M059J (cell line): Measurements from ENCODE around the gene ADGRF3. TPM values are rescaled to one million over a fixed set of nuclear protein-coding genes. Genes with fewer than 3 reads are reported as not detected.
A peak's percentile ranks its signal among the peaks of the same experiment; 100 is the strongest.
"Not testable (repeated sequence)": the region's sequence is repeated elsewhere in the genome, so short reads cannot be mapped to it uniquely, and the experiment has no call there.

ENCODE experiments used
- DNase-seq: peaks from one replicate; pipeline ENCODE4 v3.0.0-alpha.2; 2012; ENCODE audit warnings: low read depth
- total RNA-seq: library from RNA; depleted of rRNA; stranded (reverse); fragments of >200 nt; shearing (Covaris generic); gene quantifications from 2 replicates; pipeline ENCODE4 v1.2.3, GENCODE V29; 2014; rRNA removed

The ADGRF3 gene
- total RNA-seq, 1 experiment from 2014 or later = 0.10 TPM

DNA sequence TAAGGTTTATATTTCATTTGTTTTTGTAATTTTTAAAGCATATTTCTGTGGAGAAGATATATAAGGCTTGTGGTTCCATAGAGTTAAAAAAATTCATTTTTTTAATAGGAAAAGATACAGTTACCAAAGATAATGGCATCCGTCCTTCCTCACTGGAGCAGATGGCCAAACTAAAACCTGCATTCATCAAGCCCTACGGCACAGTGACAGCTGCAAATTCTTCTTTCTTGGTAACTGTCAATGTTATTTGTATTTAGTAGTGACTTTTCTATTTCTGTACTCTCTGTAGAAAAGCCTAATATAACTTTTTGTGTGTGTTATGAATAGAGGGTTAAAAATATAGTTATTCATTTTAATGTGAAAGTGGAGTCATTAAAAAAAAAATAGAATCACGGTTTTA lies 66.7 kb downstream of the ADGRF3 start:
- DNase-seq = no peak

DNA sequence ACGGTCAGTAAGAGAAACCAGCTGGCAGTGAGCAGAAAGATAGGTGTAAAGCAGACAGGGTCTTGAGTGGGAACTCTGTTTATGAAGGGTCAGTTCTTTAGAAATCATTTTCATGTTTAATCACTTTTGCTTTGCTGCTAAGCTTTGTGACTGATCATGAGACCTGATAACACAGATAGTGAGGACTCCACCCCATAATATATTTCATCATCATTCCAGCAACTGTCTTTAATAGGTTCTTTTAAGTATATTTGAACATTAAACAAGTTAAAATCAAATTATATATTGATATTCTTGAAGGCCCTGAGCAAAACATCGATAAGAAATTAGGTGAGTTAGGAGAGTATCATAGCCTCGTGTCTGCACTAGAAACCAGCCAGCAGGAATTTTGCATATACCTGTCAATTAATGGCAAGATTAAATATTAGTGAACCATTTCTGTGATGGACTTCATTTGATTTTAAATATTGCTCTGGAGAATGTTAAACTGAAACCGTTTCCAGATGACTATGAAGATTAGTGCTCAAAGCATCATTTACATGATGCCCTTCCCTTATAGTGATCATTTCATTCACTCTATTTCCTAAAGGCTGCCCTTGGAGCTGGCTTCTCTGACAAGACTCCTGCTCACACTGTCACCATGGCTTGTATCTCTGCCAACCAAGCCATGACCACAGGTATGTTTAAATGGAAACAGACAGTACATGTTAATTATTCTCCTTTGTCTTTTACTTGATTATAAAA lies 69.9 kb downstream of the ADGRF3 start:
- DNase-seq = no peak

DNA sequence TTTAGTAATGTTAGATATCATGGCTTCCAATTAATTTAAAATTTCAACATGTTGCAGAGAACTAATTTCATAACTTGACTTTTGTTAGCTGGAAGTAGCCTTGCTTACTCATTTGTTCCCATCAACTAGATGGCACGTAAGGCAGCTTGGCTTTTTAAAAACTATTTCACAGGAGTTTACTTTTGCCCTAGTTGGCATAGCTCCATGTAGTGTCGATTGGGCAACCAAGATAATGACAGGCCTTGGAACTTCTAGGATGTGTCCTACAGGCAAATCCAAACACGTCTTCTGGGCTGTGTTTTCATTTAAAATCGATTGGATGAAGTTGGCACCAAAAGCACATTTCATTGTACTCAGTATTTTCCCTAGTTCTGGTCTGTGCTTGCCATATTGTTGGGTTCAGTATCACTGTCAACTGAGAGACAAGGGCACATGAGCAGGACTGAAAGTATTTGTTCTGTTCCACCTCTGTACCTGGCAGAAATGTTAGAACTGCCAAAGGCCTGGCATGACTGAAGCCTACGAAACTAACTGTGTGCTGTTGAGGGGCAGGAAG lies 72.5 kb downstream of the ADGRF3 start:
- DNase-seq = peak; percentile 77

DNA sequence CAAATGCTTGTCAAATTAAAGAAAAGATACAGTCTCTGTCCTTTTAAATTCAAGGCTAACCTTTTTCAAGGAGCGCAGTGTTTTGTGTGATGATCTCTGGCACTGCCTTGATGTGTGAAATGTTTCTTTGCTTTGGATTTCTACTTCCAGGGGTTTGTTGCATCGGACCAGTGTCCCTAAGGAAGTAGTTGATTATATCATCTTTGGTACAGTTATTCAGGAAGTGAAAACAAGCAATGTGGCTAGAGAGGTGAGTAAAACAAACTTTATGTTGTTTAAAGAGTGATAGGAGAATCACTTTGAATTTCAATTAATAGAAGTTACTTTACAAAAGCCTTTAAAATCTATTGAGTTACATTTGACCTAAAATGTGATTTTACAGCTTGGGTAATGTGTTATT lies 73.1 kb downstream of the ADGRF3 start:
- no peak for DNase-seq

DNA sequence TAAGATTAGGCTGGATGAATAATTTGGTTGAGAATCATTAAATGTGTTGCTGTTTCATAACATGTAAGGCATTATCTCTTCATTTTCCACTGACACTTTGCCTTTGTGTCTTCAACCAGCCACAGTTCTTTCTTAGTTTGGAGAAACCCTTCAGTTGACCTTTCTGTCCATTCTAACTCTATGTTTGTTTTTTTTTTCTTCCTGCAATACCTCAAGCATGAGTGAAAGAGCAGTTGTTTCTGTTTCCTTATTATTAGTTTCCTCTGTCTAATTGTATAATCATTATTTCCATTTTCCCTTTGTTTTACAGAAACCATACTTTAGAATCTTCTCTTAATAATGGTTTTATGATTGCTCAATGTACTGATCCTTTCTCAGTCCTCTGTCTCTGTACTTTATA lies 76.2 kb downstream of the ADGRF3 start:
- no peak for DNase-seq

DNA sequence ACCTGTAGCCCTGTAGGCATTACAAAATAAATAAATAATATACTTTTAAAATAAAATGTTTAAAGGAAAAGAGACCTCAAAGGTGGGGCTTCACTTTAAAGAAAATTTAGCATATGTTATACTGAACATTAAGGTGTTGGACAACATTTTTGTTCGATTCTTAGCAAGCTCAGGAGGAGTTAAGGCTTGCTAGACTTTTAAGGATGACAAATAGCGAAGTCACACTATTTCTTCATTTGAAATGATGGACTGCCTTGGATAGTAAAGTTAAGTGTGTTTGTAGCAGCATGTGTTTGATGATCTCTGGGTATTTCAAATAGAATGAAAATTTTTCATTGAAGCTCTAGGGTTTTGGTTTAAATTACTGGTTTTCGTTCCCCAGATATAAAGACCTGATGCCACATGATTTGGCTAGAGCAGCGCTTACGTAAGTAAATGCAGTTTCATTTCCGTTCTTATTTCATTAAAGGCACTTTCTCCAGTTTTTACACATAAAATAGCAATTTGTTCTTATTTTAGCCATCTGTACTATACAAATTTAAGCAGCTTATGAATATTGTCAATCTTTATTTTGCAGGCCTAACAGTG lies 76.9 kb downstream of the ADGRF3 start:
- peak; percentile 10 for DNase-seq

DNA sequence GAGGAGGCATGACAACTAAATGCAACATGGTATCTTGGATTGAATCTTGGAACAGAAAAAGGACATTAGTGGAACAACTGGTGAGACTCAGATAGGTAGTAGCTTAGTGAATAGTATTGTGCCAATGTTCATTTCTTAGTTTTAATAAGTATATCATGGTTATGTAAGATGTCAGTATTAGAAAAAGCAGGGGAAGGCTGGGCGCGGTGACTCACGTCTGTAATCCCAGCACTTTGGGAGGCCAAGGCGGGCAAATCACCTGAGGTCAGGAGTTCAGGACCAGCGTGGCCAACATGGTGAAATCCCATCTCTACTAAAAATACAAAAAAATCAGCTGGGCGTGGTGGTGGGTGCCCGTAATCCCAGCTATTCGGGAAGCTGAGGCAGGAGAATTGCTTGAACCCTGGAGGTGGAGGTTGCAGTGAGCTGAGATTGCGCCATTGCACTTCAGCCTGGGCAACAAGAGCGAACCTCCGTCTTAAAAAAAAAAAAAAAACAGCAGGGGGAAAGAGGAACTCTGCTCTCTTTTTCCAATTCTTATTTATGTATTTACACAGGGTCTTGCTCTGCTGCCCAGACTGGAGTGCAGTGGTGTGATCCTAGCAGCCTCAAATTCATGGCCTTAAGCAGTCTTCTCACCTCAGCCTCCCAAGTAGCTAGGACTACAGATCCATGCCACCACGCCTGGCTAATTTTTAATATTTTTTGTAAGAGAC lies 77.8 kb downstream of the ADGRF3 start:
- DNase-seq = not testable (repeated sequence)

DNA sequence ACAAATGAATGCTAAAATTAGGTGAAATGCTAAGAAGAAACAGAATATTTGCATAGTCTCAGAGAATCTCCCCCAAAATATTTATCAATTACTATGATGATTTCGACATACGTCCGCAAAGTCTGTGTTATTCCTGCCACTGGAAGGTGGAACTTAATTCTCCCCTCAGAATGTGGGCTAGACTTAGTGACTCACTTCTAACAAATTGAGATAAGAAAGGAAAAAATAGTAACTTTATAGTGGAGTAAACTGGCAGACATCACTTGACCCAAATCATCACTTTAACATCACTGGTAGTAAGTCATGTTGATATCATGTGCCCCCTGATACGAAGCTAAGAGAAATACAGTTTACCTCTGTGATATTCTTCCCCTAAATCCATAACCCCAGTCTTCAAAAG lies 78.4 kb downstream of the ADGRF3 start:
- peak; percentile 42 for DNase-seq

DNA sequence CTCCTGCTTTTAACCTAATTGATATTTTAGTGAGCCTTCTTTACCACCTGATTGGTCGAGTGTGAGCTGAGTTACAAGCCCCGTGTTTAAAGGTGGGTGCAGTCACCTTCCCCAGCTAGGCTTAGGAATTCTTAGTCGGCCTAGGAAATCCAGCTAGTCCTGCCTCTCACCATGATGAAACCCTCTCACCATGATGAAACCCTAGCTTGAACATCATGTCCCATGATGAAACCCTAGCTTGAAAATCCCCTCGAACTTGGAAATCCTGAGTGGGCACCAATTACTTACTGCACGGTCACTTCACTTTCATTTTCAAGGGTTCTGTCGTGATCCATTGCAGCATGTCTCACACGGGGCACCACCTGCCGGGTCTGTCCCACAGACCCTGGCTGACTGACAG lies 87.8 kb downstream of the ADGRF3 start:
- DNase-seq = not testable (repeated sequence)

Other genes with a start within 250 kb of the ADGRF3 start
- 0.20 TPM in 1 of 2 replicates, not detected in the other for gene GAREM2, start 173.7 kb downstream of the ADGRF3 start, total RNA-seq
- 81.8 and 98.4 TPM in 2 replicates for gene HADHA, start 102.2 kb downstream of the ADGRF3 start, total RNA-seq
- 55.6 and 83.1 TPM in 2 replicates for gene HADHB, start 101.8 kb downstream of the ADGRF3 start, total RNA-seq
- gene SELENOI, start 646 bp downstream of the ADGRF3 start, total RNA-seq = 11.6 and 19.8 TPM in 2 replicates
- not detected in 2 replicates for gene DRC1, start 55.1 kb upstream of the ADGRF3 start, total RNA-seq
- gene OTOF, start 131.3 kb upstream of the ADGRF3 start, total RNA-seq = 0.05 TPM in 1 of 2 replicates, not detected in the other